Skeletal muscle satellite cell (primary cell): ENCODE results near the gene MAPKAPK5.

Source experiments
- H3K27me3 ChIP-seq: 2 replicates; pipeline ENCODE4 v1.7.0; 2013; ENCODE audit warnings: low read length; ENCODE audit not compliant: control insufficient read depth, insufficient read depth
- H3K36me3 ChIP-seq: 2 replicates; pipeline ENCODE4 v1.7.0; 2013; ENCODE audit warnings: mild to moderate bottlenecking, control low read depth, low read length; ENCODE audit not compliant: insufficient read depth
- H3K4me1 ChIP-seq: 2 replicates; pipeline ENCODE4 v1.7.0; 2013; ENCODE audit warnings: low read length; ENCODE audit not compliant: control insufficient read depth, insufficient read depth
- H3K4me2 ChIP-seq: 2 replicates; pipeline ENCODE4 v1.7.0; 2013; ENCODE audit warnings: mild to moderate bottlenecking, low read length
- H3K4me3 ChIP-seq: 2 replicates; pipeline ENCODE4 v1.7.0; 2013; ENCODE audit warnings: low read length
- H3K9ac ChIP-seq: 2 replicates; pipeline ENCODE4 v1.7.0; 2013; ENCODE audit warnings: mild to moderate bottlenecking, low read depth, low read length, moderate library complexity
- H3K9me3 ChIP-seq: replicated peaks from 2 replicates; pipeline ENCODE4 v1.7.0; 2013; ENCODE audit warnings: mild to moderate bottlenecking, control low read depth, low read length

MAPKAPK5 gene

GRCh38 chr12:111894556-111894955 is 52.5 kb downstream of the MAPKAPK5 start:
- Histone ChIP-seq H3K4me2 (no peak overlapping the region), H3K4me1 (no peaks in the 10 kb centered on the region), H3K27me3 (no peaks in the 10 kb centered on the region), H3K4me3 (no peak overlapping the region), H3K36me3 (peaks cover 54% of the 10 kb centered on the region), H3K9me3 (no peaks in the 10 kb centered on the region), H3K9ac (no peak overlapping the region)

GRCh38 chr12:111901182-111901581 is 59.2 kb downstream of the MAPKAPK5 start:
- no peak overlapping the region for H3K4me2 ChIP-seq
- H3K4me3 ChIP-seq = no peak overlapping the region
- H3K9me3 ChIP-seq = no peaks in the 10 kb centered on the region
- no peaks in the 10 kb centered on the region for H3K4me1 ChIP-seq
- H3K9ac ChIP-seq = no peak overlapping the region
- no peaks in the 10 kb centered on the region for H3K27me3 ChIP-seq
- peaks cover 41% of the 10 kb centered on the region for H3K36me3 ChIP-seq

GRCh38 chr12:111904446-111904975 is 62.5 kb downstream of the MAPKAPK5 start:
- Histone ChIP-seq H3K27me3 (no peaks in the 10 kb centered on the region), H3K9me3 (no peaks in the 10 kb centered on the region), H3K36me3 (peaks cover 27% of the 10 kb centered on the region), H3K4me3 (no peak overlapping the region), H3K4me2 (no peak overlapping the region), H3K9ac (no peak overlapping the region), H3K4me1 (no peaks in the 10 kb centered on the region)

GRCh38 chr12:111905502-111905901 is 63.5 kb downstream of the MAPKAPK5 start:
- no peaks in the 10 kb centered on the region for H3K4me1 ChIP-seq
- no peak overlapping the region for H3K9ac ChIP-seq
- peaks cover 21% of the 10 kb centered on the region for H3K36me3 ChIP-seq
- H3K4me2 ChIP-seq = no peak overlapping the region
- no peak overlapping the region for H3K4me3 ChIP-seq
- no peaks in the 10 kb centered on the region for H3K27me3 ChIP-seq
- no peaks in the 10 kb centered on the region for H3K9me3 ChIP-seq

- Histone ChIP-seq H3K4me3 (no peak overlapping the region), H3K27me3 (no peaks in the 10 kb centered on the region), H3K36me3 (peaks cover 21% of the 10 kb centered on the region), H3K4me2 (no peak overlapping the region), H3K4me1 (no peaks in the 10 kb centered on the region), H3K9me3 (no peaks in the 10 kb centered on the region), H3K9ac (no peak overlapping the region)
Observed at GRCh38 chr12:111907740-111908139, 65.7 kb downstream of the MAPKAPK5 start.

GRCh38 chr12:111925171-111925570 is 83.1 kb downstream of the MAPKAPK5 start:
- no peak overlapping the region for H3K9ac ChIP-seq
- H3K4me2 ChIP-seq = no peak overlapping the region
- no peak overlapping the region for H3K4me3 ChIP-seq
- no peaks in the 10 kb centered on the region for H3K27me3 ChIP-seq
- H3K36me3 ChIP-seq = no peaks in the 10 kb centered on the region
- H3K9me3 ChIP-seq = no peaks in the 10 kb centered on the region
- no peaks in the 10 kb centered on the region for H3K4me1 ChIP-seq

GRCh38 chr12:111926631-111927030 is 84.6 kb downstream of the MAPKAPK5 start:
- Histone ChIP-seq H3K4me2 (no peak overlapping the region), H3K9ac (no peak overlapping the region), H3K36me3 (no peaks in the 10 kb centered on the region), H3K4me3 (no peak overlapping the region), H3K27me3 (no peaks in the 10 kb centered on the region), H3K4me1 (no peaks in the 10 kb centered on the region), H3K9me3 (no peaks in the 10 kb centered on the region)

GRCh38 chr12:111927346-111927745 is 85.3 kb downstream of the MAPKAPK5 start:
- Histone ChIP-seq H3K9ac (no peak overlapping the region), H3K36me3 (no peaks in the 10 kb centered on the region), H3K4me1 (no peaks in the 10 kb centered on the region), H3K9me3 (no peaks in the 10 kb centered on the region), H3K27me3 (no peaks in the 10 kb centered on the region), H3K4me3 (no peak overlapping the region), H3K4me2 (no peak overlapping the region)

- Histone ChIP-seq H3K9ac (no peak overlapping the region), H3K27me3 (no peaks in the 10 kb centered on the region), H3K4me1 (no peaks in the 10 kb centered on the region), H3K4me2 (no peak overlapping the region), H3K4me3 (no peak overlapping the region), H3K36me3 (no peaks in the 10 kb centered on the region), H3K9me3 (no peaks in the 10 kb centered on the region)
Observed at GRCh38 chr12:111932241-111932640, 90.2 kb downstream of the MAPKAPK5 start.

GRCh38 chr12:111936869-111937268 is 94.8 kb downstream of the MAPKAPK5 start:
- Histone ChIP-seq H3K9ac (no peak overlapping the region), H3K36me3 (no peaks in the 10 kb centered on the region), H3K4me1 (no peaks in the 10 kb centered on the region), H3K4me2 (no peak overlapping the region), H3K4me3 (no peak overlapping the region), H3K9me3 (no peaks in the 10 kb centered on the region), H3K27me3 (no peaks in the 10 kb centered on the region)

GRCh38 chr12:111937429-111937828 is 95.4 kb downstream of the MAPKAPK5 start:
- Histone ChIP-seq H3K4me3 (no peak overlapping the region), H3K36me3 (no peaks in the 10 kb centered on the region), H3K9me3 (no peaks in the 10 kb centered on the region), H3K4me2 (no peak overlapping the region), H3K4me1 (peaks cover 2% of the 10 kb centered on the region), H3K9ac (no peak overlapping the region), H3K27me3 (no peaks in the 10 kb centered on the region)

GRCh38 chr12:111942557-111942956 is 100.5 kb downstream of the MAPKAPK5 start:
- Histone ChIP-seq H3K27me3 (no peaks in the 10 kb centered on the region), H3K4me2 (no peak overlapping the region), H3K4me3 (no peak overlapping the region), H3K9me3 (no peaks in the 10 kb centered on the region), H3K36me3 (no peaks in the 10 kb centered on the region), H3K4me1 (peaks cover 9% of the 10 kb centered on the region), H3K9ac (no peak overlapping the region)
